Testis (tissue), 2 donors: ENCODE measurements around the gene GPATCH2L.

Source experiments
- CTCF ChIP-seq, 3 experiments: fragments of 450-650 bp in 2 of 3; fragments of 200-600 bp in 1 of 3; sonication (generic) in 1 of 3; IDR thresholded peaks; one replicate each; pipeline ENCODE4 v1.5.1; 2016 to 2019; ENCODE audit warnings: antibody characterized with exemption in 3 of 3, mild to moderate bottlenecking in 2 of 3, moderate library complexity in 1 of 3
- POLR2A ChIP-seq: fragments of 450-650 bp; IDR thresholded peaks from one replicate; pipeline ENCODE4 v1.6.1; 2017; ENCODE audit warnings: antibody characterized with exemption, mild to moderate bottlenecking, moderate library complexity

- TF ChIP-seq POLR2A (no peak), CTCF (IDR thresholded peaks at IDR 0.05) (no peak)
Observed at GRCh38 chr14:76117789-76118484, 33.8 kb upstream of the GPATCH2L start.
